Measurements from ENCODE around the gene TMEM109.
"Not testable (repeated sequence)": the region's sequence is repeated elsewhere in the genome, so short reads cannot be mapped to it uniquely, and the experiment has no call there.

The TMEM109 gene

DNA sequence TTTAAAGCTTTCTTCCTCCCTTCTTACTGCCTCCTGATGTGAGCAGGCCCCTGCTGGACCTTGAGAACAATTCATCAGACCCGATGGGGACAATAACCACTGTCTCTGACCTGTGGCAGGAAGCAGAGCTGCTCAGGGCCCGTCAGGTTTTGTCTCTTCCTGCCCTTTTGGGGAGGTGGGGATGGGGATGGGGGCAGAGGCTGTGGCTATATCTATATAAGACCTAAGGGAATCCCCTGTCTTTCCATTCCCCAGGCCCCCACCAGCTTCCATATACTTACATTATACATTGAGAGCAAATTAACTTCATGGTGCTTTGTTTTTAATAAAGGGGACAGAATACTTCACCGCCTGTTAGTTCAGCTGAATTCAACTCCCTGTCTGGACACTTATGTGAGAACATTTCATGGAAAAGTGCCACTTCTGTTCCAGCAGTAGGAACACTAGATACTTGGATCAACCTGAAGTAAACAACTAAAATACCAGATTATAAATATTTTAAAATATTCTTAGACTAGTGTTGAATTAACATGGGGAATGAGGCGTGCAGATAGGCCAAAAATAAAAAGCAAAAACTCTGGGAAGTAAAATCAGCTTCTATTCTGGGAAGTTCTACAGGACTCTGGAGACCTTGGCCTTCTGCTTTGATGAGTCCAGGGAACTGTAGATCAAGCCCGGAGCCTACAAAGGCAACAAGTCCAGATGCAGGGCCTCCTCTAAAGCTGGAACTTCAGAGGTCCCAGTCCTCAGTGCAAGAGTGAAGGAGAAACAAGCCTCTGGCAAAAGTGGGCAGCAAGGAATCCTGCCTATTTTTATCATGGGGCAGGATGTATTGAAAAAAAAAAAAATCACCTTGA is 35.5 kb upstream of the TMEM109 start:
- no peak for DNase-seq (ENCODE audit: low read depth in 2 of 2)

GRCh38 chr11:60879104-60879503 is 34.9 kb upstream of the TMEM109 start:
- no peak for DNase-seq (ENCODE audit: low read depth in 2 of 2)

DNA sequence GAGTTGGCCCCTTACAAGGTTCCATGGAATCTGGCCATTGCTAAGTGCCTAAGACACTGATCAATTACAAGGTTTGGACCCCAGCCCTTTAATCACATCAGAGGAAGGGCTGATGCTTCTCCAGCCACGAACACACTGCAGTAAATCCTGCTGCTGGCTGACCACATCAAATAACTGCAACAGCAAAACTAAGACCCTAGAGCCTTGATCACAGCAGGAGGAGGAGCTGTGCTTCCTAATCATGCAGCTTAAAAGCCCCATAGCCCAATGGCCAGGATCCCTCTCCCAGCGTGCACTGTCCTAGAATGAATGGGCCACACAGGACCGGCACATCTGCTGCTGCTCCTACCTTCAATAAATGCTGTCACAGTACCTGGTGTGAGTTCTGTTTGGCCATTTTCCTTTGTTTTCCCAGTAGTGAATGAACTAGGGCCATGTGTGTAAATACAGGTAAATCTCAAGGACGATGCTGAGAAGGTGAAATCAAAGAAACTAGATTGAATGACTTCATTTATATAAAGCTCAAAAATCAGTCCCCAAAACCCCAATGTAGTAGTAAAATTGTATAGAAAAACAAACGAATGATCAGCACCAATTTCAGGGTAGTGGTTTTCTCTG is 33.9 kb upstream of the TMEM109 start:
- no peak for DNase-seq (ENCODE audit: low read depth in 2 of 2)

DNA sequence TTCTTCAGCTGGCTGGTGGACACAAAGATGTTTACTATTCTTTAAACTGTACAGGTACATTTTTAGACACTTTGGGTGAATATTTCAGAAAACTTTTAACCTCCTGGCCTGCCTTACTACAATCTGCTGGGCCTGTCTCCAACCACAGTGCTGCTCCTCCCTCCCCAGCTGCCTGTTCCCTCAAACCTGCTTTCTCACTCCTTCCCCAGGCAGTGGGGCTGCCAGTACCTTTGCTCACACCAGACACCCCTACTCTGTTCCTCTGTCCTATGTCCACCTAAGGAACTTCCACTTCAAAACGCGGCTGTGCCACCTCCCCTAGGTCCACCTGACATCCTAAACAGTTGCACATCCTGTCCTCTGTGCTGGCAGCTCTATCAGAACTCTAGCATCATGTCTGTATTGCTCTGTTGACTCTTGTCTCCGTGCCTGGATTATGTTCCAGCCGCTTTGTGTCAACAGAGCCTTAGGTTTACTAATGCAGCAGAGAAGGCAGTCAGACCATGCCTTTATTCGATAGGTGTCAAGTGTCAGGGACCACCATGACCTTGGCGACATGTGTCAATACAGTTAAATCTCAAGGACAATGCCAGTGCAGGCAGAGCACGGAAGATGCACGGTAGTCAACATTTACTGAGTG is 33.2 kb upstream of the TMEM109 start:
- no peak for DNase-seq (ENCODE audit: low read depth in 2 of 2)

GRCh38 chr11:60887556-60887955 is 26.4 kb upstream of the TMEM109 start:
- no peak for DNase-seq (ENCODE audit: low read depth in 2 of 2)

DNA sequence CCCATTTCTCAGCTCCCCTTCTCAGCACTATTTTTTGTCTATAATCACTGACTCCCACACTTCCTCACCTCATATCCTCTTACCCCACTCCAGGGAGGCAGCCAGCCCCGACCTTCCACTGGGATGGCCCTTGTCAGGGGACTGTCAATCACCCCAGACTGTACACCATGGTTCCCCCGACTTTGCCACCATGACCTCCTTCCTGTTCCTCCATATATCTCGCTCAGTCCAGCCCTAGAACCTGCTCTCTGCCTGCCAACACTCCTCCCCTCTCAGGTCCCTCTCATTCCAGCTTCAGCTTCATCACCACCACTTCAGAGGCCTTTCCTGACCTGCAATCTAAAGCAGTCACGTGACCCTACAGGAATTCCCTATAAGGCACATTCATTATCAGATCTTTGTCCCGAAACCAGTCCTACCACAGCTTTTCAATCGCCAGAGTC is 24.1 kb upstream of the TMEM109 start:
- no peak for DNase-seq (ENCODE audit: low read depth in 2 of 2)

DNA sequence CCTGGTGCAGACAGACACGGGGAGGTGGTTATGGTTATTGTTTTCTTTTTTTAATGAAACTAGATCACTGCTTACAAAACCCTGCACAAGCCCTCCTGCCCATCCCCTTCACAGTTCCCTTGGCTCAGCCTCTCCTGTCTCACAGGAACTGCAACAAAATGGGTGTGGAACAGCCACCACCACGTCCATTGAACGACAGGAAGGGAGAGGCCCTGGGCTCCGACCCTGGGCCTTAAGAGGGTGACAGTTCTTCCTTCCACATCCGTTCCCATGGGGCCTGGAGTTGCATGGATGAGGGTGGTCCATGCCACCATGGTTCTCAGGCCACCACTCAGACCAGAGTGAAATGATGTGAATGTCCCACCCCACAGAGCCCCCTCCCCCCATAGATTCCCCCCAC is 23.3 kb upstream of the TMEM109 start:
- no peak for DNase-seq (ENCODE audit: low read depth in 2 of 2)

GRCh38 chr11:60891103-60891741 is 22.7 kb upstream of the TMEM109 start:
- no peak for DNase-seq (ENCODE audit: low read depth in 2 of 2)

DNA sequence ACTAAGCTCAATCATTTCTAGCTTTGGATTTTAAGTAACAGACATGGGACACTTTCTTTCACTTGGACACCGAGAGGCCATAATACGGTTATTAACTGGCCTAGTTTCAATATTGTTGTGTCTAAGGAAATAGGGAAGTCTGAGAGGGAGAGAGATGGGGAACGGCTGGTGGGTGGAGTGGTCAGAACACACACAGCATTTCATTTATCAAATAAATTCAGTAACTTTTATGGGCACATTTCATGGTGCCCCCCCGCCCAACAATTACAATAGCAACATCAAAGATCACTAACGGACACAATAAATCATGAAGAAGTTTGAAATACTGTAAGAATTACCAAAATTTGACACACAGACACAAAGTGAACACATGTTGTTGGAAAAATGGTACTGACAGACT is 18.3 kb upstream of the TMEM109 start:
- no peak for DNase-seq (ENCODE audit: low read depth in 2 of 2)

- no peak for DNase-seq (ENCODE audit: low read depth in 2 of 2)
Measured at GRCh38 chr11:60897496-60897895, 16.5 kb upstream of the TMEM109 start.

DNA sequence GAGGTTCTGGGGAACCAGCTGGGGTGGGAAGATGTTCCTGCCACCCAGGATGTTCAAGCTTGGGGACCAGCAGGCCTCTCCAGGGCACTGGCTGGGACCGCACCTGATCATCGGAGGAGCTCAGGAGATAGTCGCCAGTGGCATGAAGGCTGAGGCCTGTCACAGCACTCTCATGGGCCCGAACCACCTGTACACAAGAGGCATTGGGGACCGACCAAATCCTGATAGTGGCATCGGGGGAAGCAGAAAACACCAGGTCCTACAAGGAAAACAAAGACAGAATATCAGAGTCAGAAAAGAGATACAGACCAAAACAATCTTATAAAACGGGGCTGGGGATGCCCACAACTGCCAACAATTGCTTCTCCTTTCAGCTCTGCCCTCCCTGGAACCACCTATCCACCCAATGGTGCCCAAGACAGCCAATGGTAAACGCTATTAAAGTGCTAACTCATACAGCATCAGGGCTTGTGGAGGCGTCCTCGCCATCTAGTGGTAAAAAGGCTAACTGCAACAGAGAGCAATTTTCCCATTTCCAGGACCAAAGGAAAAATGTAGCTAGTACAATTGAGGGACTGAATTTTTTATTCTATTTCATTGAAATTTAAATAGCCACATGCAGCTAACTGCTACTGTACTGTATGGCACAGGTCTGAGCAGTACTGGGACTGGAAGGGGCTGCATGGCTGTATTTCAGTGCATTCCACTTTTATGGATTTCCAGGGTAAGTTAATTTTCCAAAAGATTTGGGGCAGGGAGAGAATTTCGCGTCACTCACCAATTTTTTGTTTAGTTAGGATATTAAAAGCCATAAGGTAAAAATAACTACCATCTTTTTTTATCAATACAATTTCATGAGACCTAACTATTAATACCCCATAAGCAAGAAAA is 14.7 kb upstream of the TMEM109 start:
- DNase-seq (ENCODE audit: low read depth in 2 of 2), result no peak

DNA sequence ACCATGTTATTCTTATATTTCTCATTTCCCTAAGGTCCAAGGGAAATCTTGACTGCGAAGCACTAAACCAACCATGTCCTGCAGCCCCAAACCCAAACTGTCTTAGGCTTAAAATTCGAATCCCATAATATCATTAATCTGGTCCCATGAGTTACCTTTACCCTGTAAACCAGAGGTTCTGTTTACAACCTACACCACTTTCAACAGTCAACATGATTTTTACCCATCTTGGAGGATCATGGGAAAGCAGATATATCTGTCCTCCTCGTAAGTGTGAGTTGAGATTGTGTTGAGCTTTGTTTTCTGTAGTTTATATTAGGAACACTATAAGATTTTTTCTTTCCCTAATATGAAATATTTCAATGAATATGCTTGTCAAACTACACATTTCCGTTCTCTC is 14.0 kb upstream of the TMEM109 start:
- no peak for DNase-seq (ENCODE audit: low read depth in 2 of 2)

DNA sequence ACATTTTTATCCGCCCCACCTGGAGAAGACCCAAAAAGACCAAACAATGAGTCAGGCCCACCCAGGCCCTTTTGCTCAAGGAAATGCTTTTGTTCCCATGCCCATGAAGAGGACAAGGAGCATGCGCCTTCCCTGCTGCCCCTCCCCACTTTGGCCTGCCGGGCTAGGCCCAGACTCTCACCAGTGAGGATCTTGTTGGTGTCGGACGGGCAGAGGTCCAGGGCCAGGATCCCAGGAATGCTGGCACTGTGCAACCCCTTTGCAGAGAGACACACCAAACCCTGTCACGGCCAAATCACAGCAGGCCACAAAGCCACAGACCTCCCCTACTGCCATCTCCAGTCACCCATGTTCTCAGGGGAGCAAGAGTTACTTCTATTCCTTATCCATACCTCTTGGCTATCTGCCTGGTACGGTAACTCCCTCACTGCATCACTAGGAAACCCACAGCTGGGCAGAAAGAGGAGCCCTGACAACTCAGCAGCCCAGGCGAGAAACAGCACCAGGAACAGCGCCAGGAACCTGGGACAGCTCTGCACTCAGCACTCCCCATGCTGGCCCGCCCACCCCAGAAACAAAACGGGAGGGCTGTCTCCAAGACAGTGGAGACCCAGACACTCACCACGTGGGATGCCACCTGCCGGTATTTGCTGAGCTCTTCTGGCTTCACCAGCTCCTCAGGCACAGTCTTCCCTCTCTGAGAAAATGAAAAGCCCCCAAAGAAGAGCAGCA is 13.1 kb upstream of the TMEM109 start:
- no peak for DNase-seq (ENCODE audit: low read depth in 2 of 2)

GRCh38 chr11:60902625-60903024 is 11.3 kb upstream of the TMEM109 start:
- no peak for DNase-seq (ENCODE audit: low read depth in 2 of 2)

- no peak for DNase-seq (ENCODE audit: low read depth in 2 of 2)
Measured at GRCh38 chr11:60905047-60905446, 8.9 kb upstream of the TMEM109 start.

GRCh38 chr11:60905551-60906113 is 8.3 kb upstream of the TMEM109 start:
- DNase-seq (ENCODE audit: low read depth in 2 of 2), result no peak

- peak; percentile 98 to 99 for DNase-seq (ENCODE audit: low read depth in 2 of 2)
Measured at GRCh38 chr11:60906132-60906972, 7.6 kb upstream of the TMEM109 start, which contains the start of gene PRPF19. PRPF19 (minus strand) TSS chr11:60906585; CDS start chr11:60906382, 203 bp downstream.

GRCh38 chr11:60908803-60909202 is 5.2 kb upstream of the TMEM109 start:
- no peak for DNase-seq (ENCODE audit: low read depth in 2 of 2)

GRCh38 chr11:60909680-60910280 is 4.2 kb upstream of the TMEM109 start:
- DNase-seq (ENCODE audit: low read depth in 2 of 2), result not testable (repeated sequence)

Data from stimulated activated CD4-positive, alpha-beta T cell treated with anti-CD3 and anti-CD28 coated beads, Interleukin-12 subunit alpha, Interleukin-12 subunit beta, amount 100 ng/mL, for 24 hours (primary cell).